HCT116 (cell line): ENCODE data around the gene CYB561D1. TPM values are rescaled to one million over a fixed set of nuclear protein-coding genes. Genes with fewer than 3 reads are reported as not detected.

Source experiments
- ATAC-seq: fragments of 200-7000 bp; cut with Tn5 transposase; 2 replicates; pipeline ENCODE4 v1.9.1; 2020; ENCODE audit warnings: mild to moderate bottlenecking, moderate library complexity
- BruUV-seq: library from RNA; stranded (reverse); fragments of 400-500 nt; replicated peaks from 2 replicates; lab custom pipeline; 2021; lab: Mats Ljungman, UMichigan
- CTCF ChIA-PET: fragments of 300-600 bp; sonication (Branson Sonifier 250); formaldehyde crosslinking; loops from one replicate; lab custom pipeline; 2021; ENCODE audit warnings: antibody characterized with exemption; lab: Charles Lee
- POLR2A ChIA-PET: fragments of 300-600, 350-600 bp; sonication (Branson Sonifier 250); formaldehyde crosslinking; loops from one replicate; lab custom pipeline; 2021; ENCODE audit warnings: antibody characterized with exemption; lab: Charles Lee
- RAD21 ChIA-PET, 2 experiments: fragments of 300-600 bp; sonication (Branson Sonifier 250); formaldehyde crosslinking; loops; one replicate each; lab custom pipeline; 2023; ENCODE audit warnings: low total read pairs in 2 of 2; ENCODE audit not compliant: uncharacterized antibody in 2 of 2, unreplicated experiment in 2 of 2, low non-redundant PET in 1 of 2; lab: Charles Lee
- DNase-seq: peaks from one replicate; pipeline ENCODE4 v3.0.0-alpha.2; 2010; ENCODE audit warnings: low read depth, low spot score
- H2AFZ ChIP-seq: fragments of 200-600 bp; shearing (Covaris generic), sonication (generic); 2 replicates; pipeline ENCODE4 v1.6.1; 2017; ENCODE audit warnings: low read depth, mixed run types, mixed read lengths, antibody characterized with exemption, low read length; ENCODE audit not compliant: poor library complexity, severe bottlenecking
- H3K27ac ChIP-seq: 2 replicates; pipeline ENCODE4 v1.5.1; 2012; ENCODE audit warnings: low read depth, low read length
- H3K27me3 ChIP-seq: fragments of 200-600 bp; sonication (generic); 2 replicates; pipeline ENCODE4 v1.6.1; 2016; ENCODE audit warnings: mixed run types, low read length, mixed read lengths; ENCODE audit not compliant: insufficient read depth
- H3K36me3 ChIP-seq, 2 experiments: fragments of 200-500 bp in 1 of 2; fragments of 200-600 bp in 1 of 2; sonication (Bioruptor generic) in 1 of 2; sonication (generic) in 1 of 2; 2 replicates each; pipeline versions ENCODE4 v1.5.1 to v1.6.1; 2014 to 2016; ENCODE audit warnings: low read length in 2 of 2, inconsistent platforms in 1 of 2, mixed read lengths in 1 of 2, mixed run types in 1 of 2; ENCODE audit not compliant: insufficient read depth in 2 of 2, control insufficient read depth in 1 of 2
- H3K4me1 ChIP-seq, 2 experiments: fragments of 200-600 bp in 1 of 2; sonication (generic) in 1 of 2; 2 replicates each; pipeline versions ENCODE4 v1.5.1 to v1.6.1; 2012 to 2017; ENCODE audit warnings: low read length in 2 of 2, inconsistent platforms in 1 of 2, mild to moderate bottlenecking in 1 of 2, mixed read lengths in 1 of 2, mixed run types in 1 of 2, moderate library complexity in 1 of 2; ENCODE audit not compliant: insufficient read depth in 2 of 2, control insufficient read depth in 1 of 2
- H3K4me2 ChIP-seq: fragments of 200-600 bp; sonication (generic); 2 replicates; pipeline ENCODE4 v1.6.1; 2017; ENCODE audit warnings: mixed run types, low read length, mixed read lengths
- H3K4me3 ChIP-seq, 2 experiments: fragments of 200-600 bp in 1 of 2; sonication (generic) in 1 of 2; replicated peaks in 1 of 2; 2 replicates each; pipeline ENCODE4 v1.5.1; 2011 to 2016; ENCODE audit warnings: low read length in 2 of 2, control low read depth in 1 of 2, low read depth in 1 of 2, mild to moderate bottlenecking in 1 of 2, mixed read lengths in 1 of 2, mixed run types in 1 of 2
- H3K79me2 ChIP-seq: fragments of 200-600 bp; sonication (generic); 2 replicates; pipeline ENCODE4 v1.6.1; 2017; ENCODE audit warnings: mild to moderate bottlenecking, mixed run types, low read length, moderate library complexity, mixed read lengths; ENCODE audit not compliant: insufficient read depth
- H3K9ac ChIP-seq: fragments of 200-600 bp; sonication (generic); 2 replicates; pipeline ENCODE4 v1.6.1; 2016; ENCODE audit warnings: low read length, mixed read lengths
- H3K9me2 ChIP-seq: fragments of 200-600 bp; sonication (generic), shearing (Covaris generic); 2 replicates; pipeline ENCODE4 v1.6.1; 2017; ENCODE audit warnings: mixed run types, mild to moderate bottlenecking, moderate library complexity; ENCODE audit not compliant: insufficient read depth
- H3K9me3 ChIP-seq, 2 experiments: fragments of 200-500 bp in 1 of 2; fragments of 200-600 bp in 1 of 2; sonication (Bioruptor generic) in 1 of 2; sonication (generic) in 1 of 2; 2 replicates each; pipeline ENCODE4 v1.6.1; 2014 to 2017; ENCODE audit warnings: low read length in 2 of 2, mixed read lengths in 2 of 2, inconsistent platforms in 1 of 2, low read depth in 1 of 2, mild to moderate bottlenecking in 1 of 2, mixed run types in 1 of 2, moderate library complexity in 1 of 2; ENCODE audit not compliant: control insufficient read depth in 1 of 2, insufficient read depth in 1 of 2
- H4K20me1 ChIP-seq: fragments of 200-600 bp; sonication (generic), shearing (Covaris generic); 2 replicates; pipeline ENCODE4 v1.6.1; 2017; ENCODE audit warnings: mixed run types, mild to moderate bottlenecking, moderate library complexity; ENCODE audit not compliant: insufficient read depth
- ATF3 ChIP-seq: IDR thresholded peaks from 2 replicates; pipeline ENCODE4 v1.6.1; 2012
- CBX3 ChIP-seq: IDR thresholded peaks from 2 replicates; pipeline ENCODE4 v1.6.1; 2012; ENCODE audit warnings: low read depth
- CEBPB ChIP-seq: IDR thresholded peaks from 2 replicates; pipeline ENCODE4 v1.6.1; 2012; ENCODE audit warnings: low read depth
- CTCF ChIP-seq, 3 experiments: fragments of 200-600 bp in 1 of 3; sonication (generic) in 1 of 3; IDR thresholded peaks in 2 of 3; conservative IDR thresholded peaks in 1 of 3; 2 replicates each; pipeline ENCODE4 v1.5.1; 2012 to 2017; ENCODE audit warnings: low read depth in 2 of 3, low read length in 2 of 3, antibody characterized with exemption in 1 of 3, borderline replicate concordance in 1 of 3, control low read depth in 1 of 3, mild to moderate bottlenecking in 1 of 3, mixed read lengths in 1 of 3, mixed run types in 1 of 3, moderate library complexity in 1 of 3; ENCODE audit not compliant: insufficient read depth in 1 of 3
- ELF1 ChIP-seq: IDR thresholded peaks from 2 replicates; pipeline ENCODE4 v1.6.1; 2012; ENCODE audit warnings: low read depth, borderline replicate concordance
- EZH2 ChIP-seq: fragments of 200-600 bp; sonication (generic); IDR thresholded peaks from 2 replicates; pipeline ENCODE4 v1.6.1; 2017; ENCODE audit warnings: antibody characterized with exemption, mixed run types
- EZH2phosphoT487 ChIP-seq: fragments of 200-600 bp; IDR thresholded peaks from 2 replicates; pipeline ENCODE4 v1.6.1; 2018; ENCODE audit warnings: antibody characterized with exemption, borderline replicate concordance
- FOSL1 ChIP-seq: IDR thresholded peaks from 2 replicates; pipeline ENCODE4 v1.6.1; 2012; ENCODE audit warnings: low read depth
- JUND ChIP-seq: IDR thresholded peaks from 2 replicates; pipeline ENCODE4 v1.6.1; 2012
- MAX ChIP-seq: IDR thresholded peaks from 2 replicates; pipeline ENCODE4 v1.6.1; 2012
- POLR2A ChIP-seq: IDR thresholded peaks from 2 replicates; pipeline ENCODE4 v1.7.0; 2011; ENCODE audit warnings: borderline replicate concordance; ENCODE audit not compliant: insufficient read depth, insufficient read length; ENCODE audit errors: extremely low read depth
- POLR2AphosphoS5 ChIP-seq: IDR thresholded peaks from 2 replicates; pipeline ENCODE4 v1.6.1; 2011; ENCODE audit warnings: mild to moderate bottlenecking, low read depth, low read length, moderate library complexity
- RAD21 ChIP-seq: IDR thresholded peaks from 2 replicates; pipeline ENCODE4 v1.6.1; 2012; ENCODE audit warnings: low read depth, mild to moderate bottlenecking
- REST ChIP-seq: IDR thresholded peaks from 2 replicates; pipeline ENCODE4 v1.6.1; 2012; ENCODE audit warnings: low read depth
- SIN3A ChIP-seq: IDR thresholded peaks from 2 replicates; pipeline ENCODE4 v1.6.1; 2012; ENCODE audit warnings: low read depth
- SP1 ChIP-seq: IDR thresholded peaks from 2 replicates; pipeline ENCODE4 v1.6.1; 2012; ENCODE audit warnings: low read depth
- SRF ChIP-seq: IDR thresholded peaks from 2 replicates; pipeline ENCODE4 v1.6.1; 2012; ENCODE audit warnings: low read depth
- YY1 ChIP-seq: IDR thresholded peaks from 2 replicates; pipeline ENCODE4 v1.6.1; 2011; ENCODE audit warnings: low read length, low read depth, moderate library complexity, mild to moderate bottlenecking; ENCODE audit not compliant: insufficient replicate concordance; ENCODE audit errors: extremely low read depth
- ZBTB33 ChIP-seq: IDR thresholded peaks from 2 replicates; pipeline ENCODE4 v1.6.1; 2011; ENCODE audit warnings: mild to moderate bottlenecking, low read length, moderate library complexity; ENCODE audit not compliant: insufficient replicate concordance; ENCODE audit errors: extremely low read depth
- ZFX ChIP-seq: fragments of 450-650 bp; IDR thresholded peaks from 2 replicates; pipeline ENCODE4 v1.6.1; 2017
- intact Hi-C: fragments of 100-400 bp; cut with micrococcal nuclease; formaldehyde crosslinking; loops from 2 replicates; pipeline ENCODE4 v1.10.0; 2022
- total RNA-seq: library from RNA; stranded (reverse); gene quantifications from one replicate; pipeline ENCODE4 v1.2.1, GENCODE V29; 2021; ENCODE audit not compliant: unreplicated experiment

The CYB561D1 gene
- total RNA-seq, 1 experiment from 2014 or later: 5.9 TPM

GRCh38 chr1:109482242-109482641 is 11.7 kb upstream of the CYB561D1 start:
- Histone ChIP-seq H3K79me2 (0 out of 2 replicates have a peak, but pooled peaks cover 4% of the 10 kb centered on the region), H3K4me3 (no peak overlapping the region), H3K4me1 (peaks cover 11 to 26% of the 10 kb centered on the region in 2 experiments), H2AFZ (no peak overlapping the region), H3K9me2 (no peaks in the 10 kb centered on the region), H3K27ac (no peak overlapping the region), H3K9me3 (no peaks in the 10 kb centered on the region), H3K36me3 (no peaks in the 10 kb centered on the region), H3K9ac (no peak overlapping the region), H3K27me3 (0 out of 2 replicates have a peak, but pooled peaks cover 6% of the 10 kb centered on the region), H4K20me1 (no peaks in the 10 kb centered on the region), H3K4me2 (no peak overlapping the region)
- TF ChIP-seq POLR2AphosphoS5 (no peak), YY1 (no peak), JUND (no peak), SP1 (no peak), CBX3 (no peak), EZH2phosphoT487 (no peak), ZBTB33 (no peak), REST (no peak), ATF3 (no peak), MAX (no peak), SIN3A (no peak), POLR2A (no peak), CEBPB (no peak), CTCF (IDR thresholded peaks at IDR 0.05 in 2 of 3, conservative IDR thresholded peaks at IDR 0.05 in 1 of 3; ENCODE audit: borderline replicate concordance in 1 of 3, insufficient read depth in 1 of 3, low read depth in 2 of 3, low read length in 2 of 3) (no peak), ZFX (no peak), SRF (no peak), FOSL1 (no peak), RAD21 (no peak), ELF1 (no peak), EZH2 (no peak)
- ChIA-PET CTCF (interaction anchor here (1.1 kb wide), 1 partner anchor 12 kb away, joined by 3 read pairs; the partner anchor contains the start of gene CYB561D1), RAD21 (no interaction called here), POLR2A (no interaction called here)
- DNase-seq (no peak), ATAC-seq (no peak)
- intact Hi-C loops: loop anchor here (5.0 kb wide), 1 partner anchor 55 kb away; the partner anchor contains the start of gene PSMA5
- BruUV-seq: no TSS peak
